GM21515 (cell line): ENCODE data around the gene KRTAP5-11.
"Not testable (repeated sequence)": the region's sequence is repeated elsewhere in the genome, so short reads cannot be mapped to it uniquely, and the experiment has no call there.

ENCODE experiments used
- ATAC-seq: cut with Tn5 transposase; IDR thresholded peaks from one replicate; pipeline ENCODE4 v1.9.1; 2021; ENCODE audit not compliant: unreplicated experiment

The KRTAP5-11 gene

GRCh38 chr11:71534711-71535608 is 47.7 kb downstream of the KRTAP5-11 start:
- ATAC-seq = not testable (repeated sequence)

GRCh38 chr11:71532036-71532610 is 50.6 kb downstream of the KRTAP5-11 start:
- ATAC-seq = no peak
